Fibroblast of skin of right quadriceps (primary cell): ENCODE measurements around the gene LTO1.
"Not testable (repeated sequence)": the region's sequence is repeated elsewhere in the genome, so short reads cannot be mapped to it uniquely, and the experiment has no call there.

Source experiments
- DNase-seq: peaks from one replicate; pipeline ENCODE4 v3.0.0-alpha.2; 2013

LTO1 gene

GRCh38 chr11:69630017-69630416 is 45.1 kb downstream of the LTO1 start:
- no peak for DNase-seq

GRCh38 chr11:69627551-69627950 is 47.6 kb downstream of the LTO1 start:
- DNase-seq: no peak

GRCh38 chr11:69625476-69625875 is 49.7 kb downstream of the LTO1 start:
- no peak for DNase-seq

DNA sequence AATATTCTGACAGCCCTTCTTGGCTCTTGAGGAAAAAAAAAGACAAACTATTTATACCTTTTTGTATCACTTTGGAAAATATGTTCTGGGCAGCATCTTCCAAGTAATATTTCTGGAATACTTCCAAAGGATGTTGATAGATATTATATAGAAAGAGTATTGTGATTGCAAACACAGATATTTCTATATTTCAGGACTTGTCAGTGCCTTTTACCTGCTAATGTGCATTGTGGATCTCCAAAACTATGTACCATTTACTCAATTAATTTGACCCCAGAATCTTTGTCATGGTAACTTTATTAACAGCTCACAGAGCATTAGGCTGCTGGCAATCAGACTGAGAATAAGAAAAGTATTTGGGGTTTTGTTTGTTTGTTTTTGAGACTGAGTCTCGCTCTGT is 50.9 kb downstream of the LTO1 start:
- DNase-seq: no peak

GRCh38 chr11:69622097-69622681 is 53.0 kb downstream of the LTO1 start:
- DNase-seq: not testable (repeated sequence)

DNA sequence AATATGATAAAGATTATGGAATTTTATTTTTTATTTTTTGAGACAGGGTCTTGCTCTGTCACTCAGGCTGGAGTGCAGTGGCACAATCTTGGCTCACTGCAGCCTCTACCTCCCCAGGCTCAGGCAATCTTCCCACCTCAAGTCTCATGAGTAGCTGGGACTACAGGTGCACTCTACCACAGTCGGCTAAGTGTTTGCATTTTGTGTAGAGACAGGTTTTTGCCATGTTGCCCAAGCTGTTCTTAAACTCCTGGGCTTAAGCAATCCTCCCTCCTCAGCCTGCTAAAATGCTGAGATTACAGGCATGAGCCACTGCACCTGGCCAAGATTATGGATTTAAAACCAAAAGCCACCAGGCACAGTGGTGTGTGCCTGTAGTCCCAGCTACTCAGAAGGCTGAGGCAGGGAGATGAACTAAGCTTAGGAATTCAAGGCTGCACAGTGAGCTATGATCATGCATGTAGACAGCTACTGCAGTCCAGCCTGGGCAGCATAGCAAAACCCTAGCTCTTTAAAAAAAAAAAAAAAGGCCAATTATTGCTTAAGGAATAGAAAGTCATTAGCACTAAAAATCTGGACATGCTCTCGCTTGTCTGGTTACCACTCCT is 54.4 kb downstream of the LTO1 start:
- DNase-seq: no peak

- no peak for DNase-seq
Measured at GRCh38 chr11:69618237-69618636, 56.9 kb downstream of the LTO1 start.

- no peak for DNase-seq
Measured at GRCh38 chr11:69617682-69618081, 57.5 kb downstream of the LTO1 start.

GRCh38 chr11:69617220-69617619 is 57.9 kb downstream of the LTO1 start:
- DNase-seq: no peak
